Measurements from ENCODE around the gene NHLH1. TPM values are rescaled to one million over a fixed set of nuclear protein-coding genes. Genes with fewer than 3 reads are reported as not detected.

The NHLH1 gene
- total and polyA plus RNA-seq, 10 of the 15 experiments (the other 5 are each of a cell fraction or from before 2014, with no cell fraction given), result 0.22 to 0.98 (median 0.43) TPM; not detected in 1

- ChIA-PET SMC1A (ENCODE audit: uncharacterized antibody, unreplicated experiment) (no interaction called here), CTCF (interaction anchor here (0.9 to 1.7 kb wide), 4 partner anchors 10 to 283 kb away, joined by 3 to 7 read pairs (median 4); no protein-coding TSS in a partner anchor), POLR2A (no interaction called here), RAD21 (ENCODE audit: unreplicated experiment) (no interaction called here)
- no TSS peak for BruUV-seq (replicated peaks)
- intact Hi-C loops (cut with micrococcal nuclease; ENCODE audit: unreplicated experiment) (no loop called here), in situ Hi-C loops (cut with MboI) (no loop called here)
- Histone ChIP-seq H3K27me3 (replicated peaks in 1 of 2; ENCODE audit: control insufficient read depth in 2 of 2, insufficient read depth in 2 of 2, low read length in 1 of 2) (no peaks in the 10 kb centered on the region), H3K4me2 (ENCODE audit: control insufficient read depth, insufficient read depth) (no peak overlapping the region), H3K9me3 (replicated peaks; ENCODE audit: control insufficient read depth, insufficient read depth, low read length) (no peaks in the 10 kb centered on the region), H3K36me3 (ENCODE audit: control insufficient read depth in 2 of 2, insufficient read depth in 2 of 2, low read length in 1 of 2) (peaks cover 11 to 23% of the 10 kb centered on the region in 2 experiments), H3K4me3 (no peak overlapping the region), H3K27ac (ENCODE audit: control insufficient read depth, insufficient read depth) (no peak overlapping the region), H2AFZ (ENCODE audit: control insufficient read depth, low read depth, low read length) (no peak overlapping the region), H3K4me1 (ENCODE audit: control insufficient read depth, insufficient read depth, low read length) (no peaks in the 10 kb centered on the region), H3K9ac (ENCODE audit: control insufficient read depth, insufficient read depth, low read length) (no peak overlapping the region), H3K79me2 (ENCODE audit: control insufficient read depth, insufficient read depth, low read length) (no peaks in the 10 kb centered on the region), H4K20me1 (ENCODE audit: control insufficient read depth, insufficient read depth) (no peaks in the 10 kb centered on the region)
- ATAC-seq (no peak), DNase-seq (ENCODE audit: low read depth, low spot score) (no peak), FAIRE-seq (no peak)
- WGBS (ENCODE audit: insufficient coverage, insufficient replicate concordance, low lambda C conversion rate, missing lambda C conversion rate), result 70% methylated on average over 2 of the region's 2 CpGs
- TF ChIP-seq RCOR1 (conservative IDR thresholded peaks at IDR 0.05; ENCODE audit: low read depth, low read length) (no peak), ELK1 (IDR thresholded peaks at IDR 0.05; ENCODE audit: low read depth, low read length) (no peak), NKRF (conservative IDR thresholded peaks at IDR 0.05) (no peak), CREB1 (IDR thresholded peaks at IDR 0.05; ENCODE audit: low read depth) (no peak), PAX5 (IDR thresholded peaks at IDR 0.05; ENCODE audit: borderline replicate concordance, low read depth, low read length) (no peak), IKZF1 (conservative IDR thresholded peaks at IDR 0.05) (no peak), SMARCA5 (IDR thresholded peaks at IDR 0.05) (no peak), EZH2 (IDR thresholded peaks at IDR 0.05; ENCODE audit: borderline replicate concordance, control insufficient read depth, low read depth, low read length) (no peak)
These were observed 5.7 kb upstream of the NHLH1 start for GRCh38 chr1:160361199-160361598.
